ENCODE results near the gene CYP27B1. TPM values are rescaled to one million over a fixed set of nuclear protein-coding genes. Genes with fewer than 3 reads are reported as not detected.
A peak's percentile ranks its signal among the peaks of the same experiment; 100 is the strongest.

CYP27B1 gene
- total RNA-seq, 3 donors from 2014 or later = 0.33 to 2.2 (median 0.48) TPM

- peak overlapping the region; percentile 74 to 87 (median 86) for H3K4me3 ChIP-seq
- no peaks in the 10 kb centered on the region for H3K27me3 ChIP-seq
- no peaks in the 10 kb centered on the region for H3K36me3 ChIP-seq
- intact Hi-C loops (cut with DNase I; ENCODE audit: low total_unique reads) = loop anchor here (5.0 kb wide), 1 partner anchor 39 kb away; no protein-coding TSS in a partner anchor
- no peaks in the 10 kb centered on the region for H3K4me1 ChIP-seq
- TF ChIP-seq POLR2AphosphoS5 (IDR thresholded peaks at IDR 0.05) (no peak), POLR2A (IDR thresholded peaks at IDR 0.05) (no peak), CTCF (IDR thresholded peaks at IDR 0.05) (no peak)
- no peaks in the 10 kb centered on the region for H3K9me3 ChIP-seq
- no peak for DNase-seq (ENCODE audit: low spot score in 2 of 2)
- peak overlapping the region in 1 of 2 donors; percentile 82 for H3K27ac ChIP-seq
Measured at GRCh38 chr12:57783466-57783801, 16.6 kb upstream of the CYP27B1 start.

DNA sequence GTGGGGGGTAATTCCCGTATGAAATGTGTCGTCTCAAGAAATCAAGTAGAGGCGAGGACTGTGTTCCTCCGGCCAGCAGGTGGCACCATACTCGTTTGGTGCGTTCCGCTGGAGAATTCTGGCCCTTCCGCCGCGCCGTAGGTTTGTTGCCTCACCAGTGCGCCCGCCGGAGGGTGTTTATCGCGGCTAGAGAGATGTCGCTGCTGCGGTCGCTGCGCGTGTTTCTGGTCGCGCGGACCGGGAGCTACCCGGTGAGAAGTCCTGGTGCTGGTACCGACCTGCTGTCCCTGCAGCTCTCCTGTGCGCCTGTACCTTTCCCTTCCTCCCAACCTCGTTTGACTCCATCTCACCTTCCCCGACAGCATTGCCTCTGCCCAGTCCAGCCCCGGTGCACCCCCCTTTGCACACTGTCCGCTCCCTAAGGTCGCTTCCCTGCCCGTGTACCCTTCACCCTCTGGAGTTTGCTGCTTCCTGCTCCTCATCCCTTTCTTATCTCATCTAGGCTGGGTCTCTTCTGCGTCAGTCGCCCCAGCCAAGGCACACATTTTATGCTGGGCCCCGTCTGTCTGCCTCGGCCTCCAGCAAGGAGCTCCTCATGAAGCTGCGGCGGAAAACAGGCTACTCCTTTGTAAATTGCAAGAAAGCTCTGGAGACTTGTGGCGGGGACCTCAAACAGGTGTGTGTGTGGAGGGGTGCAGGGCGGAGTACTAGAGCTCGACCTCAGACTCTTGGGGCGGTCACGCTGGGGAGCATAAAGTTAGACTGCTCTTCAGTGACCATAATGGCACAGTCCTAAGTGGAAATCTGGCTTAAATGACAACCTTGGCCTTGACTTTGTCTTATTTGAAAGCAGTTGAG is 16.0 kb upstream of the CYP27B1 start, which contains the start of gene TSFM:
TSS of gene TSFM (plus strand) at position 180 of the 858 bp plus-strand sequence. CDS start at position 195, 15 bp downstream.
- Histone ChIP-seq H3K4me1 (no peaks in the 10 kb centered on the region), H3K27me3 (no peaks in the 10 kb centered on the region), H3K27ac (peak within 1 kb of the TSS; percentile 82 to 88), H3K36me3 (no peaks in the 10 kb centered on the region), H3K4me3 (peak within 1 kb of the TSS; percentile 74 to 87 (median 86)), H3K9me3 (no peaks in the 10 kb centered on the region)
- peak; percentile 93 to 99 for DNase-seq (ENCODE audit: low spot score in 2 of 2)
- intact Hi-C loops (cut with DNase I; ENCODE audit: low total_unique reads) = loop anchor here (5.0 kb wide), 1 partner anchor 39 kb away; no protein-coding TSS in a partner anchor
- TF ChIP-seq CTCF (IDR thresholded peaks at IDR 0.05) (peak; percentile 93 to 97 (median 95)), POLR2A (IDR thresholded peaks at IDR 0.05) (peak; percentile 55), POLR2AphosphoS5 (IDR thresholded peaks at IDR 0.05) (peak; percentile 94 to 96 (median 96))

- DNase-seq (ENCODE audit: low spot score in 2 of 2) = no peak
- no peak for TF ChIP-seq POLR2A (IDR thresholded peaks at IDR 0.05)
- no peak for TF ChIP-seq CTCF (IDR thresholded peaks at IDR 0.05)
- TF ChIP-seq POLR2AphosphoS5 (IDR thresholded peaks at IDR 0.05) = no peak
- Histone ChIP-seq H3K4me1 (no peaks in the 10 kb centered on the region), H3K27ac (peak overlapping the region; percentile 82 to 88), H3K36me3 (no peaks in the 10 kb centered on the region), H3K4me3 (peak overlapping the region; percentile 74 to 87 (median 86)), H3K27me3 (no peaks in the 10 kb centered on the region), H3K9me3 (no peaks in the 10 kb centered on the region)
- intact Hi-C loops (cut with DNase I; ENCODE audit: low total_unique reads) = loop anchor here (5.0 kb wide), 1 partner anchor 40 kb away; no protein-coding TSS in a partner anchor
Measured at GRCh38 chr12:57782243-57782607, 15.3 kb upstream of the CYP27B1 start.

- H3K9me3 ChIP-seq = no peaks in the 10 kb centered on the region
- no peak for DNase-seq (ENCODE audit: low spot score in 2 of 2)
- intact Hi-C loops (cut with DNase I; ENCODE audit: low total_unique reads) = loop anchor here (5.0 kb wide), 1 partner anchor 40 kb away; no protein-coding TSS in a partner anchor
- no peaks in the 10 kb centered on the region for H3K27me3 ChIP-seq
- H3K36me3 ChIP-seq = no peaks in the 10 kb centered on the region
- TF ChIP-seq POLR2A (IDR thresholded peaks at IDR 0.05) (no peak), CTCF (IDR thresholded peaks at IDR 0.05) (no peak), POLR2AphosphoS5 (IDR thresholded peaks at IDR 0.05) (no peak)
- H3K4me1 ChIP-seq = no peaks in the 10 kb centered on the region
- no peak overlapping the region for H3K27ac ChIP-seq
- no peak overlapping the region for H3K4me3 ChIP-seq
Measured at GRCh38 chr12:57781801-57782200, 14.9 kb upstream of the CYP27B1 start.

- intact Hi-C loops (cut with DNase I; ENCODE audit: low total_unique reads) = loop anchor here (5.0 kb wide), 1 partner anchor 41 kb away; no protein-coding TSS in a partner anchor
- no peak overlapping the region for H3K27ac ChIP-seq
Measured at GRCh38 chr12:57781244-57781643, 14.4 kb upstream of the CYP27B1 start.

More at GRCh38 chr12:57781244-57781643, 14.4 kb upstream of the CYP27B1 start:
- DNase-seq (ENCODE audit: low spot score in 2 of 2) = no peak
- no peaks in the 10 kb centered on the region for H3K36me3 ChIP-seq
- no peaks in the 10 kb centered on the region for H3K4me1 ChIP-seq
- no peaks in the 10 kb centered on the region for H3K9me3 ChIP-seq
- no peaks in the 10 kb centered on the region for H3K27me3 ChIP-seq
- no peak overlapping the region for H3K4me3 ChIP-seq
- TF ChIP-seq CTCF (IDR thresholded peaks at IDR 0.05) = no peak
- TF ChIP-seq POLR2AphosphoS5 (IDR thresholded peaks at IDR 0.05) = no peak
- no peak for TF ChIP-seq POLR2A (IDR thresholded peaks at IDR 0.05)

Data from breast epithelium (tissue), 4 donors.